ENCODE measurements around the gene TOE1. TPM values are rescaled to one million over a fixed set of nuclear protein-coding genes. Genes with fewer than 3 reads are reported as not detected.

Gene TOE1
- total and polyA plus RNA-seq, 2 of the 8 experiments (the other 6 are each of a cell fraction or from before 2014, with no cell fraction given) = 15.2 to 25.8 TPM

DNA sequence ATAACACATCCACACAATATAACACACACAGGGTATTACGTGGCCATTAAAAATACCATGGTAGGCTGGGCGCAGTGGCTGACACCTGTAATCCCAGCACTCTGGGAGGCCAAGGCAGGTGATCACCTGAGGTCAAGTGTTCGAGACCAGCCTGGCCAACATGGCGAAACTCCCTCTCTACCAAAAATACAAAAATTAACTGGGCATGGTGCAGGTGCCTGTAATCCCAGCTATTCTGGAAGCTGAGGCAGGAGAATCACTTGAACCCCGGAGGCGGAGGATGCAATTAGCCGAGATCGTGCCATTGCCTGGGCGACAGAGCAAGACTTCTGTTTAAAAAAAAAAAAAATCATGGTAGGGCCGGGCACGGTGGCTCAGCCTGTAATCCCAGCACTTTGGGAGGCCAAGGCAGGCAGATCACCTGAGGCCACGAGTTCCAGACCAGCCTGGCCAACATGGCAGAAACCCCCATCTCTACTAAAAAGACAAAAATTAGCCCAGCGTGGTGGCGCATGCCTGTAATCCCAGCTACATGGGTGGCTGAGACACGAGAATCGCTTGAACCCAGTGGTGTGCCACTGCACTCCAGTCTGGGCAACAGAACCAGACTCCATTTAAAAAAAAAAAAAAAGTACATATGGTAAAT, 37.3 kb upstream of the TOE1 start (continued):
- TF ChIP-seq, protein P1, sequence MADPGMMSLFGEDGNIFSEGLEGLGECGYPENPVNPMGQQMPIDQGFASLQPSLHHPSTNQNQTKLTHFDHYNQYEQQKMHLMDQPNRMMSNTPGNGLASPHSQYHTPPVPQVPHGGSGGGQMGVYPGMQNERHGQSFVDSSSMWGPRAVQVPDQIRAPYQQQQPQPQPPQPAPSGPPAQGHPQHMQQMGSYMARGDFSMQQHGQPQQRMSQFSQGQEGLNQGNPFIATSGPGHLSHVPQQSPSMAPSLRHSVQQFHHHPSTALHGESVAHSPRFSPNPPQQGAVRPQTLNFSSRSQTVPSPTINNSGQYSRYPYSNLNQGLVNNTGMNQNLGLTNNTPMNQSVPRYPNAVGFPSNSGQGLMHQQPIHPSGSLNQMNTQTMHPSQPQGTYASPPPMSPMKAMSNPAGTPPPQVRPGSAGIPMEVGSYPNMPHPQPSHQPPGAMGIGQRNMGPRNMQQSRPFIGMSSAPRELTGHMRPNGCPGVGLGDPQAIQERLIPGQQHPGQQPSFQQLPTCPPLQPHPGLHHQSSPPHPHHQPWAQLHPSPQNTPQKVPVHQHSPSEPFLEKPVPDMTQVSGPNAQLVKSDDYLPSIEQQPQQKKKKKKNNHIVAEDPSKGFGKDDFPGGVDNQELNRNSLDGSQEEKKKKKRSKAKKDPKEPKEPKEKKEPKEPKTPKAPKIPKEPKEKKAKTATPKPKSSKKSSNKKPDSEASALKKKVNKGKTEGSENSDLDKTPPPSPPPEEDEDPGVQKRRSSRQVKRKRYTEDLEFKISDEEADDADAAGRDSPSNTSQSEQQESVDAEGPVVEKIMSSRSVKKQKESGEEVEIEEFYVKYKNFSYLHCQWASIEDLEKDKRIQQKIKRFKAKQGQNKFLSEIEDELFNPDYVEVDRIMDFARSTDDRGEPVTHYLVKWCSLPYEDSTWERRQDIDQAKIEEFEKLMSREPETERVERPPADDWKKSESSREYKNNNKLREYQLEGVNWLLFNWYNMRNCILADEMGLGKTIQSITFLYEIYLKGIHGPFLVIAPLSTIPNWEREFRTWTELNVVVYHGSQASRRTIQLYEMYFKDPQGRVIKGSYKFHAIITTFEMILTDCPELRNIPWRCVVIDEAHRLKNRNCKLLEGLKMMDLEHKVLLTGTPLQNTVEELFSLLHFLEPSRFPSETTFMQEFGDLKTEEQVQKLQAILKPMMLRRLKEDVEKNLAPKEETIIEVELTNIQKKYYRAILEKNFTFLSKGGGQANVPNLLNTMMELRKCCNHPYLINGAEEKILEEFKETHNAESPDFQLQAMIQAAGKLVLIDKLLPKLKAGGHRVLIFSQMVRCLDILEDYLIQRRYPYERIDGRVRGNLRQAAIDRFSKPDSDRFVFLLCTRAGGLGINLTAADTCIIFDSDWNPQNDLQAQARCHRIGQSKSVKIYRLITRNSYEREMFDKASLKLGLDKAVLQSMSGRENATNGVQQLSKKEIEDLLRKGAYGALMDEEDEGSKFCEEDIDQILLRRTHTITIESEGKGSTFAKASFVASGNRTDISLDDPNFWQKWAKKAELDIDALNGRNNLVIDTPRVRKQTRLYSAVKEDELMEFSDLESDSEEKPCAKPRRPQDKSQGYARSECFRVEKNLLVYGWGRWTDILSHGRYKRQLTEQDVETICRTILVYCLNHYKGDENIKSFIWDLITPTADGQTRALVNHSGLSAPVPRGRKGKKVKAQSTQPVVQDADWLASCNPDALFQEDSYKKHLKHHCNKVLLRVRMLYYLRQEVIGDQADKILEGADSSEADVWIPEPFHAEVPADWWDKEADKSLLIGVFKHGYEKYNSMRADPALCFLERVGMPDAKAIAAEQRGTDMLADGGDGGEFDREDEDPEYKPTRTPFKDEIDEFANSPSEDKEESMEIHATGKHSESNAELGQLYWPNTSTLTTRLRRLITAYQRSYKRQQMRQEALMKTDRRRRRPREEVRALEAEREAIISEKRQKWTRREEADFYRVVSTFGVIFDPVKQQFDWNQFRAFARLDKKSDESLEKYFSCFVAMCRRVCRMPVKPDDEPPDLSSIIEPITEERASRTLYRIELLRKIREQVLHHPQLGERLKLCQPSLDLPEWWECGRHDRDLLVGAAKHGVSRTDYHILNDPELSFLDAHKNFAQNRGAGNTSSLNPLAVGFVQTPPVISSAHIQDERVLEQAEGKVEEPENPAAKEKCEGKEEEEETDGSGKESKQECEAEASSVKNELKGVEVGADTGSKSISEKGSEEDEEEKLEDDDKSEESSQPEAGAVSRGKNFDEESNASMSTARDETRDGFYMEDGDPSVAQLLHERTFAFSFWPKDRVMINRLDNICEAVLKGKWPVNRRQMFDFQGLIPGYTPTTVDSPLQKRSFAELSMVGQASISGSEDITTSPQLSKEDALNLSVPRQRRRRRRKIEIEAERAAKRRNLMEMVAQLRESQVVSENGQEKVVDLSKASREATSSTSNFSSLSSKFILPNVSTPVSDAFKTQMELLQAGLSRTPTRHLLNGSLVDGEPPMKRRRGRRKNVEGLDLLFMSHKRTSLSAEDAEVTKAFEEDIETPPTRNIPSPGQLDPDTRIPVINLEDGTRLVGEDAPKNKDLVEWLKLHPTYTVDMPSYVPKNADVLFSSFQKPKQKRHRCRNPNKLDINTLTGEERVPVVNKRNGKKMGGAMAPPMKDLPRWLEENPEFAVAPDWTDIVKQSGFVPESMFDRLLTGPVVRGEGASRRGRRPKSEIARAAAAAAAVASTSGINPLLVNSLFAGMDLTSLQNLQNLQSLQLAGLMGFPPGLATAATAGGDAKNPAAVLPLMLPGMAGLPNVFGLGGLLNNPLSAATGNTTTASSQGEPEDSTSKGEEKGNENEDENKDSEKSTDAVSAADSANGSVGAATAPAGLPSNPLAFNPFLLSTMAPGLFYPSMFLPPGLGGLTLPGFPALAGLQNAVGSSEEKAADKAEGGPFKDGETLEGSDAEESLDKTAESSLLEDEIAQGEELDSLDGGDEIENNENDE (IDR thresholded peaks at IDR 0.05; ENCODE audit: insufficient replicate concordance, low read length) = no peak
- no peak for TF ChIP-seq GABPA (IDR thresholded peaks at IDR 0.05; ENCODE audit: borderline replicate concordance, insufficient read depth, low read length)
- no peak for TF ChIP-seq SP2 (IDR thresholded peaks at IDR 0.05; ENCODE audit: low read length)
- TF ChIP-seq HDAC2 (IDR thresholded peaks at IDR 0.05; ENCODE audit: borderline replicate concordance in 1 of 2, low read depth in 2 of 2, low read length in 2 of 2) = no peak
- no peak for TF ChIP-seq TAF7 (optimal IDR thresholded peaks at IDR 0.05; ENCODE audit: borderline replicate concordance, low read depth, low read length)
- TF ChIP-seq BRCA1 (IDR thresholded peaks at IDR 0.05; ENCODE audit: low read depth, low read length) = no peak
- TF ChIP-seq TEAD4 (IDR thresholded peaks at IDR 0.05; ENCODE audit: low read depth, low read length) = no peak
- TF ChIP-seq, protein P2, sequence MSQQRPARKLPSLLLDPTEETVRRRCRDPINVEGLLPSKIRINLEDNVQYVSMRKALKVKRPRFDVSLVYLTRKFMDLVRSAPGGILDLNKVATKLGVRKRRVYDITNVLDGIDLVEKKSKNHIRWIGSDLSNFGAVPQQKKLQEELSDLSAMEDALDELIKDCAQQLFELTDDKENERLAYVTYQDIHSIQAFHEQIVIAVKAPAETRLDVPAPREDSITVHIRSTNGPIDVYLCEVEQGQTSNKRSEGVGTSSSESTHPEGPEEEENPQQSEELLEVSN (IDR thresholded peaks at IDR 0.05) = no peak
- TF ChIP-seq NRF1 (IDR thresholded peaks at IDR 0.05; ENCODE audit: low read depth, low read length) = no peak
